ENCODE measurements around the gene LINS1.

The LINS1 gene, protein sequence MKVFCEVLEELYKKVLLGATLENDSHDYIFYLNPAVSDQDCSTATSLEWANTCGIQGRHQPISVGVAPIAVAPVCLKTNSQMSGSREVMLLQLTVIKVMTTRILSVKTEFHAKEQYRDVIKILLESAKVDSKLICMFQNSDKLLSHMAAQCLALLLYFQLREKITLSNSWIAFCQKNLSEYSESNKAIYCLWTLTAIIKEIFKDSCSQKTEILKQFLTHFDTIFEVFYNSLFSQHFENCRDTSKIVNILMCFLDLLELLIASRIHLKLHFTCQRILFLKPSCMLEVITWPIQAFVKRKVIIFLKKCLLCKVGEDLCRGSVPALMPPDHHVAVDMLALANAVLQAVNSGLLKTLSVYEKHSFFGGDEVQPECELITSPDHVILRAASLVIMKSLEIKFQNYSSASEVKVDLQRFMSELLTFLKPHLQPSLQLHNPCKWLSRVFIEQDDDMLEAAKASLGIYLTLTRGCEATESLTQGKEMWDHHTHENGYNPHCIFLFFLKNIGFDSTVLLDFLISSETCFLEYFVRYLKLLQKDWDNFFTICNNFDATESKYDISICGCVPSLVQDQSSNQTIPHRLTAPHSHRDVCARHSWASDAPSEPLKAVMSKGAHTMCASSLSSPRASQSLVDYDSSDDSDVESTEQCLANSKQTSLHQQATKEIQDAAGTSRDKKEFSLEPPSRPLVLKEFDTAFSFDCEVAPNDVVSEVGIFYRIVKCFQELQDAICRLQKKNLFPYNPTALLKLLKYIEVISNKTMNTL

GRCh38 chr15:100602064-100602822 is at the start of gene LINS1, which contains the start of gene ASB7:
Gene LINS1 (minus strand): TSS chr15:100602184. CDS start chr15:100580842, 21,342 bp downstream.
Gene ASB7 (plus strand): TSS chr15:100602589. CDS start chr15:100612217, 9,628 bp downstream.
- DNase-seq (ENCODE audit: low read depth in 2 of 2): peak; percentile 98 to 99

GRCh38 chr15:100651253-100651652 is 49.3 kb upstream of the LINS1 start:
- DNase-seq (ENCODE audit: low read depth in 2 of 2): no peak

DNA sequence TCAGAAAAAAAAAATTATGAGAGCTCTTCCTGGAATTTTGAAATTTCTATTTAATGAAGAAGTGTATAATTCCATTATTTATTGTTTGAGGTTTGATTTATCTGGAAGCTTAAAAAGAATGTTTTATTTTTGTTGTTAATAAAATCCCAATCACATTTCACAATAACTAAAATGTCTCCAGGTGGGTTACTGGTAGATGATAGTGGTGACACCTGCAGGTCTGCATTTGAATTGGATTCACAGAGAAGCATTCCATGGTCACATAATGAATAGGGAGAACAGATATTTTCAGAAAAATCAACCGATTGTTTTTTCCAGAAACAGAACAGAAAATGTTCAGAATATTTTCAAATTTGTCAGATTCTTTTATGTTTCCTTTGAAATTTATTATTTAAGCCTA is 48.7 kb upstream of the LINS1 start:
- no peak for DNase-seq (ENCODE audit: low read depth in 2 of 2)

GRCh38 chr15:100648951-100649350 is 47.0 kb upstream of the LINS1 start:
- DNase-seq (ENCODE audit: low read depth in 2 of 2): no peak

DNA sequence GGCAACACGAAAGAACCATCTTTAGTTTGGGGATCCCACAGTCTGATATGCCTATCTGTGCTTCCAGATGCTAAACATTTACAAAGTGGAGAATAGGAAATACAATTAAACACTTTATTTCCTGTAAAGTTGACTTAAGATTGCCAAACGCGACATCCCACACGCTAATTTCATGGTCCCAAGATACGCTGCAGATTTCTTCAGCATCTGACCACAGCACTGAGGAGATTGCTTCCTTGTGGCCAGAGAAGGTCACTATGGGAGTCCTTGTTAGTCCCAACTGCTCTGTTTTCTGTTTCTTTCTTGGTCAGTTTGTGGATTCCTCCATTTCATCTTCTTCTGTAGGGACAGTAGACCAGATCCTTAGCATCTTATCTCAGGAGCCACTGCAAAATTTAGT is 43.7 kb upstream of the LINS1 start:
- DNase-seq (ENCODE audit: low read depth in 2 of 2): no peak

DNA sequence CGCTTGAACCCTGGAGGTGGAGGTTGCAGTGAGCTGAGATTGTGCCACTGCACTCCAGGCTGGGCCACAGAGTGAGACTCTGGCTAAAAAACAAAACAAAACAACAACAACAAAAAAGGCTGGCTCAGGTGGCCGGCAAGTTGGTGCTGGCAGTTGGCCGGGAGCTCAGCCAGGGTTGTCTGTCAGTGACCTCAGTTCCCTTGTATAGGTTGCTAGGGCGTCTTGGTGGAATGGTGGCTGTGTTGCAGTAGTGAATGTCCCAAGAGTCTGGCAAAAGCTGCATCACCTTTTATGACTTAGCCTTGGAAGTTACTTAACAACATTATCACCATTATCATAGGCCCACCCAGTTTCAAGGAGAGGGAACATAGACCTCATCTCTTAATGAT is 41.0 kb upstream of the LINS1 start:
- DNase-seq (ENCODE audit: low read depth in 2 of 2): no peak

GRCh38 chr15:100642213-100642949 is 40.4 kb upstream of the LINS1 start:
- DNase-seq (ENCODE audit: low read depth in 2 of 2): no peak

- DNase-seq (ENCODE audit: low read depth in 2 of 2): no peak
Measured at GRCh38 chr15:100638177-100638730, 36.3 kb upstream of the LINS1 start.

GRCh38 chr15:100635406-100636071 is 33.6 kb upstream of the LINS1 start:
- no peak for DNase-seq (ENCODE audit: low read depth in 2 of 2)

GRCh38 chr15:100633763-100634075 is 31.7 kb upstream of the LINS1 start:
- no peak for DNase-seq (ENCODE audit: low read depth in 2 of 2)

DNA sequence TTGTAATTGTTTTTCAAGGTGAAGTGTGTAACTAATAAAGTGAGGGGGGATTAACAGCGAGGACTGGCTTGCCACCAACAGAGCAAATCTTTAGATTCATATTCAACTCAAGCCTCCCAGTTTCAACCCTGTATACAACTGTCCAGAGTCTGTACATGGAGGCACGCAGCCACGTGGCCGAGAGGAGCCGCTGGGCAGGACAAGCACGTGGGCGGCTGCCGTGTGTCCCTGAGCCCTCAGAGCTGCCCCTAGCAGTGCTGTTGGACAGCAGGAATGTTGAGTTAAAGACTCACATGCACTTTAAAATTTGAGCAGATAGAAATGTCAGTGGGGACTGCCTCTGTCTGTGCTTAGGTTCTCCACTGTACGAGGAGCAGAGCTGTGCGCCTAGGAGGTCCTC is 29.8 kb upstream of the LINS1 start:
- DNase-seq (ENCODE audit: low read depth in 2 of 2): no peak

DNA sequence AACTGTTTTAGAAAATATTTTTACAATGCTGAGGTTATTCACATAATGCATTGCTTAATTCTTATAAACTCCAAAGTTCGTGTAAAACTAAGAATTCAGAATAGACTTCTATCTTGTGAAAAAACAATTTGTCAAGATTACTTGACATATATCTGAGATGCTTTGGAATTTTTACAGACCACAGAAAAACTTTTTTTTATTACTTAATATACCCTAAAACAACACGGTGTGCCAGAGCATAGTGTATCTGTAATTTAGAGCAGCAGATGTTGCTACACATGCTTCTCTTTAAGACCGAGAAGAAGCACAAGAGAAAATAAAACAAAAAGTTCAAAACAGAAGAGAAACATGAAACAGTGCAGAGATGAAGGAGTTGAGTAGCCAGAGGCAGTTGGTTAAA is 26.8 kb upstream of the LINS1 start:
- DNase-seq (ENCODE audit: low read depth in 2 of 2): no peak

DNA sequence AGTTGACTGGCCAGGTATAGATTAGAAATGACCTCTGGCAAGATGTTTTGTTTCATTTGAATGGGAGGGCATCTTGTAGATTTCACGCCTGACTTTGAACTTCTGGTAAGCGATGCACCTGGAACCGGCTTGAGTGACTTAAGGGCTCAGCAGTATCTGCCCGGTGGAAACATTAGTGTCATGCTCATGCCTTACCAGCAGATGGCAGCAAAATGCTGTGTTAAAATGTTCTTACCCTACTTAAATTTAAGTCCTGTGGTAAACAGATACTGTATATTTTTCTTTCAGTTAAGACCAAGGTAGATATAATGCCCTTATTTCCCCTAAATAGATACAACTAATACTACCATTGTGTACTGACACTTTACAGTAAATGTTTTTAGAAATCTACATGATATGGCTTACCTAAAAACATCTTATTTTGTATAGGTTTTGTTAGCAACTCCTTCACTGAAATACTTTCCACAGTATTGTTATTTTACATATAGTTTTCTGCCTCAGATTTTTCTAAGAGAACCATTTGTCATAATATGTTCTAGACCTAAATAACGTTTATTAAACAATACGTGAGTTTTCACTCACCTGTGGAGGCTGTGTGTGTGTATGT is 25.9 kb upstream of the LINS1 start:
- peak; percentile 15 to 64 for DNase-seq (ENCODE audit: low read depth in 2 of 2)

DNA sequence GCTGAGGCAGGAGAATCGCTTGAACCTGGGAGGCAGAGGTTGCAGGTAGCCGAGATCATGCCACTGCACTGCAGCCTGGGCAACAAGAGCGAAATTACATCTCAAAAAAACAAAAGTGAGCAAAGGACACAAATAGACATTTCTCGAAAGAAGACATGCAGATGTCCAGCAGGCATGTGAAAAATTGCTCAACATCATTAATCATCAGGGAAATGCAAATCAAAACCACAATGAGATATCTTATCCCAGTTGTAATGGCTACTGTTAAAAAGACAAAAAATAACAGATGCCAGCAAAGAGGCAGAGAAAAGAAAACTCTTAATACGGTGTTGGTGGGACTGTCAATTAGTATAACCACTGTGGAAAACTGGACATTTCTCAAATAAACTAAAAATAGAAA is 21.3 kb upstream of the LINS1 start:
- DNase-seq (ENCODE audit: low read depth in 2 of 2): no peak

- DNase-seq (ENCODE audit: low read depth in 2 of 2): no peak
Measured at GRCh38 chr15:100616700-100617099, 14.7 kb upstream of the LINS1 start.

- no peak for DNase-seq (ENCODE audit: low read depth in 2 of 2)
Measured at GRCh38 chr15:100615801-100616200, 13.8 kb upstream of the LINS1 start.

DNA sequence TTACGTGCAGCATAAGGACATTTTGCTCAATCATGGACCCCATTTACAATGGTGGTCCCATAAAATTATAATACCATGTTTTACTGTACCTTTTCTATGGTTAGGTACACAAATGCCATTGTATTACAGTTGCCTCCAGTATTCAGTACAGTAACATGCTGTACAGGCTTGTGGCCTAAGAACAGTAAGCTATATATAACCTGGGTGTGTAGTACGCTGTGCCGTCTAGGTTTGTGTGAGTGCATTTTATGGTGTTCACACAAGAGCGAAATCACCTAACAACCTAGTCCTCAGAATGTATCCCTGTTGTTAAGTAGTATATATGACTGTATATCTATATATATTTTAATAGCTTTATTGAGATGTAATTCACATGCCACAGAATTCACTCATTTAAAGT is 12.9 kb upstream of the LINS1 start:
- no peak for DNase-seq (ENCODE audit: low read depth in 2 of 2)

GRCh38 chr15:100614336-100614735 is 12.4 kb upstream of the LINS1 start:
- DNase-seq (ENCODE audit: low read depth in 2 of 2): no peak

DNA sequence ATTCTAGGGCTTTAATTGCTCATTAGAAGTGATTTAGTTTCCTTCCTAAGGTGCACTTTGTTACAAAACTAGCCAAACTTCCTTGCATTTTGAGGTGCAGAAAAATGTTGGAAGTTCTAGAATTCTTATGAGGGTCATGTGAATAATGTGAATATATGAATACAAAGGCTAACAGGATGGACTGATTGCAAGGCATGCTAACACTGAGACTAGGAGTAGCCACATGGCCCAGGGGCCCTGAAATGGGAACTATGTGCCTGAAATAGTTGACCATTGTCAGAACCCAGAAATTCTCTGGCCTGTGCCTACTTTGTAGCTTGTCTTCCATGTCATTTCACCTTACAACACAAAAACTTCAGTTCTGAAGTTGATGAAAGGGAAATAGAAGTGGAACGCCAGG is 11.2 kb upstream of the LINS1 start:
- DNase-seq (ENCODE audit: low read depth in 2 of 2): no peak

DNA sequence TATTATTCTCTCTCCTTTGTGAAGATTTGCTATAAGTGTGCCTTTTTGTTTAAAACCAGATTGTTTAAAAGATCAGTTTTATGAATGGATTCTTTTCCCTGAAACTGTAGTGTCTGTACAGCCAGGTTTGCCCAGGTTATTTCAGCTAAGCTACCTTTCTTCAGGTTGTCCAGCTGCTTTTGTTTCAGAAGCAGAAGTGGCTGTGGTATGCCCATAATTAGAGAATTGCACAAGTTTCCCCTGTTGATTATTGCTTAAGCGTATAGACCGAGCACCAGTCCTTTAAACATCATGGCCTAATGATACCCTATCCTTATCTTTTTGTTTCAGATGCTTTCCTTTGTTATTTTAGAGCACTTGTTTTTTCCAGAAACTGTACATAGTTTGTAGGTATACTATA is 10.6 kb upstream of the LINS1 start:
- DNase-seq (ENCODE audit: low read depth in 2 of 2): no peak
